ENCODE data around the gene ECSCR.
"Not testable (repeated sequence)": the region's sequence is repeated elsewhere in the genome, so short reads cannot be mapped to it uniquely, and the experiment has no call there.

The ECSCR gene

DNA sequence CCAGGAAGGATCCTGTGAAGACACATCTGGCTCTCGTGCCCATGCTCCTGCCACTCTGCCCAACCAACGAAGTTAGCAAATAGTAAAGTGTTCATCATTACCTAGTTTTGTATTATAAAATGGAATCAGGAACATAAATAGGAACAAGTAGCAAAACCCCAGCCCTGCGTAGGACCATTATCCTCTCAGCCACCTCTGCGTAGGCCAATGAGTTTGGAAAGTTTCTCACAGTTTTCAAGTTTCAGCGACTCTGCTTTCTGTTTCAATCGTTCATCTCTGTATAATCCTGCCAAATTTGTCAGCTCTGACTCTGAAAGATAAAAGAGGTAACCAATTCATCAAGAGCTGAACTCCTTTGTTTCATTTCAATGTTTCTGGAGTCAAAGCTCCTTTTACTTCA, 48.6 kb downstream of the ECSCR start:
- no peak for DNase-seq (ENCODE audit: low read depth)

DNA sequence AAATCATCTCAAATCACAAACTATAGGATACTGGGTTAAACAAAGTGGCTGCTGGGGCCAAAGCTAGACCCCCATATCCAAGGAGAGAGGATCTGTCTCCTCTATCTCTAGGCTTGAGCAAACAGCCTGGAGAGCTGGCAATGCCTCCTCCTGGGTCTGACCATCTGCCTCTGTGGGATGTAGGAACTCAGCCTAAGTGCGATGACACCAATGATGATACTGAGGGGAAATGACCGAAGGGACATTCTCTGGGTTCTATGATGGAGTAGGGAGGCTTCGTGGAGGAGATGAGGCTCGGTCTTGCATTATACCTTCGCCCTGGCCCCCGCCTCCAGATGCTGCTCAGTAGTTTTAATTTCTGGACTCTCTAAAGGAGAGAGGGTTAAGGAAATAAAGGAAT, 49.4 kb downstream of the ECSCR start:
- no peak for DNase-seq (ENCODE audit: low read depth)

DNA sequence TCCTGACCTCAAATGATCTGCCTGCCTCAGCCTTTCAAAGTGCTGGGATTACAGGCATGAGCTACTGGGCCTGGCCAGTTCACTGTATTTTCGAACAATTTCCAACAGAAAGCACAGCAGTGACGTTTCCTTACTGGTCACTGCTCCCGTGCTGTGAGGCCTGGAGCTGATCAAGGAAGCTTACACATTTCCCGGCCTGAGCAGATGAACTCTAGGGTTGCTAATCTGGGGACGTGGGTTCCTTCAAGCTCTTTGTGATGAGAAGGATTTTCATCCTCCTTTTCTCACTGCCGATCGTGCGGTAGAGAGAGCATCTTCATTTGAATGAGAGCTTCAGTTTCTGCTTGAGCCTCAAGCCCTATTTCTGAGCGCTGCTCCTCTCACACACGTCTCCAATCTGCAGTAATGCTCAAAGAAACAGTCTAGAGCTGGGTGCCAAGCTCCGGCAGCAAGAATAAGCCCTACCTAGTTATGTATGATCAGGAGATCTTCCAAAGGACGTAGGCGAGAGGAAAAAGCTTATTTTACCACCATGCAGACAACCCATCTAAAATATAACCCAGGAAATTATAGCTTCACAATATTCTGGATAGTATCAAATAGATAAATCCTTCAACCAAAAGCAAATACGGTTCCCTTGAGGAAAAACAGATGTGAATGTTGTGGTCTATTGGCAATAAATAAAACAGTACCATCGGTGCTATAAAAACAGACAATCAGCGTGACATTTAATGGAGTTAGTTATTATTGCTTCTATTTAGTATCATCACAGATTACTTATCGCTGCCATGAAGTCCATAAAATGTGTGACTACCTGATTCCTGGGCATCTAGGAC, 51.3 kb downstream of the ECSCR start:
- no peak for DNase-seq (ENCODE audit: low read depth)

DNA sequence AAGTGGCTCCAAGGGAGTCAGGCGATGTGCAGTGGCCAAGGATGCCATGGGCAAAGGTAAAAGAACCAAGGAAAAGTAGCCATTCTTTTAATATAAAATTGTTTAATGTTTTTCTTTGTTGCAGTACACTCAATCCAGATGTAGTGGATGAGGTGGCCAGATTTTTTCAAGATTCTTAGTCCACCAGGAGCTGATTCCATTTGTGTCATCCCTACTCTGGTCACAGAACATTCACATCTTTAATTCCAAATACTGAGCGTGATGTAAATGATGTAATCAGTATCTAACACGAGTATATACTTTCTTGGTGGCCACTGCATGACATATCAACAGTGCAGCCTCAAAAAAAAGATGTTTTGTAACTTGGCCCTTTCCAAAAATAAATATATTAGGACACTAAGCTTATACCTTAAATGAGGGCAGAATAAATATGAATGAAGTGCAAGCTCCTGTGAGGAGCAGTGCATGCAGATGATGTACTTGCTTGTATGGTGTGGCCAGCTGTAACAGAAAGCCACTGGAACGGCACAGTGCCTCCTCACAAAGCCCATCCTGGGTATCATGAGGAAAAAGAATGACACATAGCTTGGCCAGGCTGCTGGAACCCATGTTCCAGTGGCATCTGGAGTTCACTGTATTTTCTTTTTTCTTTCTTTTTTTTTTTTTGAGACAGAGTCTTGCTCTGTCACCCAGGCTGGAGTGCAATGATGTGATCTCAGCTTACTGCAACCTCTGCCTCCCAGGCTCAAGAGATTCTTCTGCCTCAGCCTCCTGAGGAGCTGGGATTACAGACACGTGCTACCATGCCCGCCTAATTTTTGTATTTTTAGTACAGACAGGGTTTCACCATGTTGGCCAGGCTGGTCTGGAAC, 52.2 kb downstream of the ECSCR start:
- no peak for DNase-seq (ENCODE audit: low read depth)

DNA sequence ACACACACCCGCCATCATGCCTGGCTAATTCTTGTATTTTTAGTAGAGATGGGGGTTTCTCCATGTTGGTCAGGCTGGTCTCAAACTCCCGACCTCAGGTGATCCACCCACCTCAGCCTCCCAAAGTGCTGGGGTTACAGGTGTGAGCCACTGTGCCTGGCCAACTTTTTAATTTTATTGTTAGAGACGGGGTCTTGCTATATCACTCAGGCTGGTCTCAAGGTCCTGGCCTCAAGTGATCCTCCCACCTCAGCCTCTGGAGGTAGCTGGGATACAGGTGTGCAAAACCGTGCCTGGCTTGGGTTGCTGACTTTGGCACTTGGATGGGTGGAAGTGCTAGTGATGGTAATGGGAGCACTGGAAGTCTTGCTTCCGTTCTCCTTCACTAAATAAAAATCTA, 53.4 kb downstream of the ECSCR start:
- not testable (repeated sequence) for DNase-seq (ENCODE audit: low read depth)

DNA sequence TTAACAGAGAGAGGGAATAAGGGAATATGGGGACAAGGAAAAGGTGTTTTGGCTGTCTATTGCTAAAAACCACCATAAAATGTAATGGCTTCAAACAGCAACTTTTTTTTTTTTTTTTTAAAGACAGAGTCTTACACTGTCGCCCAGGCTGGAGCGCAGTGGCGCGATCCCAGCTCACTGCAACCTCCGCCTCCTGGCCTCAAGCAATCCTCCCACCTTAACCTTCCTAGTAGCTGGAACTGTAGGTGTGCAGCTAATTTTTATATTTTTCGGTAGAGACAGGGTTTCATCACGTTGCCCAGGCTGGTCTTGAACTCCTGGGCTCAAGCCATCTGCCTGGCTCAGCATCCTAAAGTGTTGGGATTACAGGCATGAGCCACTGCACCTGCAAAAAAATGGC, 54.4 kb downstream of the ECSCR start:
- DNase-seq (ENCODE audit: low read depth), result no peak

DNA sequence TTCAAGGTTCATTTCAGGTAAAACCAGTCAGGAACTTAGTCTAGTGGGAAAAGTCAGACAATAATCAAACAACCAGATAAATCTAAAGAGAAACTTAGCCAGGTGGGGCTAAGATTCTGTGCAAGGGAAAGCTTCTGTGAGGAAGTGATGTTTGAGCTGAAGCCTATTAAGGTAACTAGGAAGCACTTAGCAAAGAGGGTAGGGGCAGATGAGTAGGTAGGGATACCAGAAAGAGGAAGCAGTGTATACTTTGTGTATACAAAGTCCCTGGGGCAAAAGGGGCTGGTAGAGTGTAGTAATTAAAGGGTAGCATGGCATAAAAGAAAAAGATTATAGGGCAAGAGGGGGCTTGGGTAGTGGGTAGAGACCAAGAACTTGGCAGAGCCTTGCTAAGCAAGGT, 55.0 kb downstream of the ECSCR start:
- no peak for DNase-seq (ENCODE audit: low read depth)

DNA sequence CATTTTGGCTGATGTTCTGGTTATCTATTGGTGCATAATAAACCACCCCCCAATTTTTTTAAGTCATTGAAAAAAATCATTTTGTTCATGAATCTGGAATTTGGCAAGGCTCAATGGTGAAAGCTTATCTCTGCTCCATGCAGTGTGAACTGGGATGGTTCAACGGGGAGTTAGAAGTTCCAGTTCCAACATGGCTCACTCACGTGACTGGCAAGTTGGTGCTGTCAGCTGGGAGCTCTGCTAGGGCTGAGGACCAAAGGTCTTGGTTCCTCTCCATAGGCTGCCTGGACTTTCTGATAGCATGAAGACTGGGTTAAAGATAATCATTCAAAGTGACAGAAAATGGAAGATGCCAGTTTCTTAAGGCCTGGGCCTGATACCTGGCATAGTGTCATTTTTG, 55.6 kb downstream of the ECSCR start:
- DNase-seq (ENCODE audit: low read depth), result no peak

DNA sequence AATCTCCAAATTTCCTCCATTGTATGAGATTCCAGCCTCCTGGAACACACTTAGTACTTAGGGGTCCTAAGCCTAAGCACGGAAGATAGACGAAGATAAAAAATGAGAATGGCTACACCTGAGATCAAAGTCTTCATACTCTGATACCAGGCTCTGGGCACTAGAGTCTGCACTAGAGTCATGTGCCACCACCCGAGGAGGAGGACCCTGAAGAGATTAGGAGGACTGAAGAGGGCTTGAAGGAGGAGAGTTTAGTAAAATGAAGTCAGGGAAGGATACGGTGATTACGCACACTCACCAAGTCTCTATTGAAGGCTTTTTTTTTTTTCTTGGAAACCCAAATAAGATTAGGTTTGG, 58.1 kb downstream of the ECSCR start:
- no peak for DNase-seq (ENCODE audit: low read depth)

DNA sequence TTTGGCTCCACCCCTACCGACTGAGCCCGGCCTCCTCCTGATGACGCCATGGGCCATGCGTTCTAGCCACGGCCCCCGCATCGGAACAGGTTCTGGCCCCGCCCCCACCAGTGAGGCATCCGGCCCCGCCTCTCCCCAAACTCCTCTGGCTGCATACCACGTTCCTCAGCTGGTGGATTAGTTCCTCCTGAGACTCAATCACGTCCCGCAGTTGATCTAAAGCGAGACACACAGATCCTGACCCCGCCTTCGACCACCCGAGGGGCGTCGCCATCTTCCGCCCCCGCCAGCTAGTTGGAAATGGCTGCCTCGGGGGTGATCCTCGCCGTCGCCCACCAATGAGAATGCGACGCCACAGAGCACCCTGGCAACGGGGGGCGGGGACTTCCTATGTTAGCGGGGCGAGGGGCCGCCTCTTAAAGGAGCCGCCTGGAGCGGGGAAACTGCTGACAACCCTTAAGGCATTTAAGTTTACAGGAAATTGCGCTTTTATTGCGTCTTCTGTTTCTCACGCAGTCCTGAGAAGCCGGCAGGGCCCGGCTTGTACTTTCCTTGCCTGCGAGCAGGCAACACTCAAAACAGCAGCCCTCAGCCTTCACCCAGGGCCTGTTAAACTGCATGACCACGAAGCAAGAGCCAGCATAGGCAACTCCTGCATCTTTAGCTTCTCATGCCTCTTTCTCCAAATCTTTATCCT, 58.6 kb downstream of the ECSCR start, which contains the start of gene SPATA24:
TSS of gene SPATA24 (minus strand) at position 303 of the 697 bp plus-strand sequence. CDS start at position 274, 29 bp downstream.
- peak; percentile 98 for DNase-seq (ENCODE audit: low read depth)

DNA sequence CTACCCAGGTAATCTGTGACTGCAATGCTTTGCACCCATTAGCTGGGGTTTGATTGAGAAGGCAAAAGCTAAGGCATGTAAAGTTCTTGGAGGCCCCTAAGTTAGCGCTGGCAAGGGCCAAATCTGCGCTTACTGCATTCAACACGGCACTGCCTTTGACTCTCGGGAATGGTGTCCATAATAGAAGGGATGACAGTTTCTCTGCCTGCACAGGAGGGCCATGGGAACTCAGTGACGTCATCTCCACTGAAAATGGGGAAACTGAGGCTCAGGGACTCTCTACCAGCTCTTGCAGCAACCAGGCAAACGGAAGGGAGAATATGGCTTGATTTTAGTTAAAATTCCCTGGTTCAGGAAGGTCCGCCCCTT, 59.1 kb downstream of the ECSCR start:
- DNase-seq (ENCODE audit: low read depth), result no peak

DNA sequence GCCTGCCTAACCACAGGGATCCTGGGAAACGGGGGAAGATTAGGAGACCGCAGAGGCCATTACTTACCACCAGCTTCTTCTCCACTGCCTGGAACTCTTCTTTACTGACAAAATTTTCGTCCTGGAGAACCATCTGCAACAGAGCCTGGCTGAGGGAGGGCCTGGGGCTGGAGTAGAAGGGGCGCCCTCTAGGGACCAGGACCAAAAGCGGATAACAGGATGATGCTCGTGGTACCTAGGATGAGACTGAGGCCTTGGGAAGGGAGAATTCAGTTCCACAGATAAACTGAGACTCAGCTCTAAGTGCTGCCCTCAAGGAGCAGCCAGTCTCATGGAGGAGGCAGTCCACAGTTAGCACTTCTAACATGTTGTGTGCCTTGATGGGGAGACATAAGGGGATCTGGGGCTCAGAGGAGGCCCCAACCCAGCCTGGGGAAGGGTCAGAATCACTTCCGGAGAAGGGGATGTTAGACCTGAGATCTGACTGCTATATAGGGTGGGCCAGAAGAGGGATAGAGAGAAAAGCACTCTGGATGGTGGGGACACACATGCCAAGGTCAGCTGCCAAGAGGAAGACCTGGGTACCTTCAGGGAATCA, 59.9 kb downstream of the ECSCR start:
- no peak for DNase-seq (ENCODE audit: low read depth)

DNA sequence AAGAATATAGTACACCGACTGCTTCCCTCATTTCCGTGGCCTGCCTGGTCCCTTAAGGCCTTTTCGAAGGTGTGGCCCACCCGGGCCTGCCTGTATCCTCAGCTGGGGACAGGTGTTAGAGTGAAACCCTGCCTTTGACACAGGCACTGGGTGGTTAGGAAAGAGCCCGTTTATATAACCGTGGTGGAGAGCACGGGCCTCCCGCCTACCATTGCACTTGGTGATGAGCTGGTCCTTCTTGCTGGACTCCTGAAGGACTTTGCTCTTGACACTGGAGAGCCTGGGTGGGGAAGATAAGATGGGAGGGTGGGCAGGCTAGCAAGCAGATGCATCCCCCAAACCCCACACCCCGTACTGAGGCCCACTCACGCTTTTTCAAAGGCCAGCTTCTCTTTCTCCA, 61.0 kb downstream of the ECSCR start:
- no peak for DNase-seq (ENCODE audit: low read depth)

DNA sequence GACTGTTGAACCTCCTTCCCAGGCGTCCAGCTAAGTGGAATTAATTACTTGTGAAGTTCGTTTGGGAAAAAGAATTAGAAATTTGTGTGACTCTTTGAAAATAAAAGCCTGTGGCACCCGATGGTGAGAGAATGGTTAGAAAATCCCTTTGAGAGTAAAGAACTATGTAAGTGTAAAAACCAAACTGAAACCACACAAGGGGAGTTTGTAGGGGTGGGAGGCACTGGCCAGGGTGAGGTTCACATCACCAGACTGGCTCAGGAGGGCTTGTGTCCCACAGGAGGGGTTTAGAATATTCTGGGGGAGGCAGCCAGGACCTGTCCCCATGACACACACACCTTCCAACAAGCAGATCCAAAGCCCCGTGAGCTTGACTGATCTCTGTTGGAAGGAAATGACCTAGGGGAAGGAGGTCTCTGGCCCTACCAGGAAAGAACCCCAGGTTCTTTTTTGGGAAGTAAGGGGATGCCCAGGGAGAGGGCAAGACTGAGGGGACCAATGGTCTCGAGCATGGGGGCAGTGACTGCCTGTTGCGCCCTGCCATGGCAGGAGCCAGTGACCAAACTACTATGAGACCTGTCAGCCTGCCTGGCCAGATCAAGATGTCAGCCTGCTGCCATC, 62.9 kb downstream of the ECSCR start:
- DNase-seq (ENCODE audit: low read depth), result no peak

Data from stimulated activated CD8-positive, alpha-beta memory T cell treated with anti-CD3 and anti-CD28 coated beads, Interleukin-4, amount 100 ng/mL, for 24 hours (primary cell).